GM12892 (cell line): Measurements from ENCODE around the gene PSKH1.

ENCODE experiments used
- POLR2A ChIP-seq: IDR thresholded peaks from 2 replicates; pipeline ENCODE4 v1.6.1; 2011; ENCODE audit warnings: low read depth, low read length, control low read depth
- POLR2AphosphoS5 ChIP-seq: IDR thresholded peaks from 2 replicates; pipeline ENCODE4 v1.6.1; 2011; ENCODE audit warnings: low read depth, low read length, control low read depth
- TAF1 ChIP-seq: IDR thresholded peaks from 2 replicates; pipeline ENCODE4 v1.6.1; 2011; ENCODE audit warnings: low read depth, mild to moderate bottlenecking, control low read depth, low read length, borderline replicate concordance

DNA sequence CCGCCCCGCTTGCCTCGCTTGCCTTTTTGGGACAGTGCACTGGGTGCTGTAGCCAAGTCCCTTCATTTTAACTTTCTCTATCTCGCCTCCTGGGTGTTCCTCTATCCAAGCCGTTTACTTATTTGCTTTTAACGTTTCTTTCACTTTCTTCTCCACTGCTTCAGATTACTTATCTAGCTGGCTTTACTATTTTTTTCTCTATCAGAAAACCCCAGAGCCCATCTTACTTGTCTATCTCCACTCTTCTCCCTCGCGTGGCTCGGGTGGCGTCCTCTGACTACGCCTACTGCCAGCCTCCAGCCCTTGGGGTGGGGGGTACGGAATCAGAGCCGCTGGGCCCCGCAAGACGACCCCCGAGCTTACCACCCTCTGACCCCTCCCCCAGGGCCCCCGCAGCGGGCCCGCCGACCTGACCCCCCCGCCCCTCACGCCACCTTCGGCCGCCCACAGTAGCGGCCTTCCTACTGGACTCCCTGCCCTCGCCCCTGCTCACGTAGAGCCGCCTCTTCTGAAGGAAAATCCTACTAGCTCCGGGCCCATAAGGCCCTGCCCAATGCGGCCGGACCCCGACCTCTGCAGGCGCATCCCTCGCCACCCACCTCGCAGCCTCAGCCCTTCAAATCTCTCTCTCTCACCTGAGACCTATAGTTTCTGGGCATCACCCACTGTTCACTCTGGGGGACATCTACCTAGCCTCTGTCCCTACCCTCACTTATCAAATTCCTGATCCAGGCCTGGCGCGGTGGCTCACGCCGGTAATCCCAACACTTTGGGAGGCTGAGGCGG, 76.4 kb downstream of the PSKH1 start:
- no peak for TF ChIP-seq POLR2A
- no peak for TF ChIP-seq POLR2AphosphoS5
- no peak for TF ChIP-seq TAF1
